CD4-positive, alpha-beta T cell treated with Interleukin-15 for 4 hours (primary cell): ENCODE measurements around the gene DLX5.

Experiments
- DNase-seq: peaks from one replicate; pipeline ENCODE4 v3.0.0-alpha.2; 2020; ENCODE audit warnings: low spot score

DLX5 gene

GRCh38 chr7:96989859-96990317, 34.7 kb downstream of the DLX5 start:
- no peak for DNase-seq

GRCh38 chr7:96989241-96989858, 35.3 kb downstream of the DLX5 start:
- no peak for DNase-seq

GRCh38 chr7:96987719-96988118, 36.9 kb downstream of the DLX5 start:
- DNase-seq = no peak

- DNase-seq = no peak
These were observed 37.7 kb downstream of the DLX5 start for GRCh38 chr7:96986901-96987300.

- DNase-seq = no peak
These were observed 38.6 kb downstream of the DLX5 start for GRCh38 chr7:96985992-96986391.

- no peak for DNase-seq
These were observed 42.0 kb downstream of the DLX5 start for GRCh38 chr7:96982586-96982985.

GRCh38 chr7:96979551-96980276, 44.9 kb downstream of the DLX5 start:
- no peak for DNase-seq

- no peak for DNase-seq
These were observed 47.2 kb downstream of the DLX5 start for GRCh38 chr7:96977445-96977844.

GRCh38 chr7:96976106-96976505, 48.5 kb downstream of the DLX5 start:
- DNase-seq = no peak

GRCh38 chr7:96973986-96974385, 50.6 kb downstream of the DLX5 start:
- no peak for DNase-seq

GRCh38 chr7:96970739-96971138, 53.9 kb downstream of the DLX5 start:
- DNase-seq = no peak
